T1000 (cell line): ENCODE measurements around the gene TCF3.
A peak's percentile ranks its signal among the peaks of the same experiment; 100 is the strongest.

Source experiments
- DNase-seq: peaks from one replicate; lab custom pipeline; 2025; ENCODE audit warnings: mixed read lengths; lab: John Stamatoyannopoulos, UW

Gene TCF3

DNA sequence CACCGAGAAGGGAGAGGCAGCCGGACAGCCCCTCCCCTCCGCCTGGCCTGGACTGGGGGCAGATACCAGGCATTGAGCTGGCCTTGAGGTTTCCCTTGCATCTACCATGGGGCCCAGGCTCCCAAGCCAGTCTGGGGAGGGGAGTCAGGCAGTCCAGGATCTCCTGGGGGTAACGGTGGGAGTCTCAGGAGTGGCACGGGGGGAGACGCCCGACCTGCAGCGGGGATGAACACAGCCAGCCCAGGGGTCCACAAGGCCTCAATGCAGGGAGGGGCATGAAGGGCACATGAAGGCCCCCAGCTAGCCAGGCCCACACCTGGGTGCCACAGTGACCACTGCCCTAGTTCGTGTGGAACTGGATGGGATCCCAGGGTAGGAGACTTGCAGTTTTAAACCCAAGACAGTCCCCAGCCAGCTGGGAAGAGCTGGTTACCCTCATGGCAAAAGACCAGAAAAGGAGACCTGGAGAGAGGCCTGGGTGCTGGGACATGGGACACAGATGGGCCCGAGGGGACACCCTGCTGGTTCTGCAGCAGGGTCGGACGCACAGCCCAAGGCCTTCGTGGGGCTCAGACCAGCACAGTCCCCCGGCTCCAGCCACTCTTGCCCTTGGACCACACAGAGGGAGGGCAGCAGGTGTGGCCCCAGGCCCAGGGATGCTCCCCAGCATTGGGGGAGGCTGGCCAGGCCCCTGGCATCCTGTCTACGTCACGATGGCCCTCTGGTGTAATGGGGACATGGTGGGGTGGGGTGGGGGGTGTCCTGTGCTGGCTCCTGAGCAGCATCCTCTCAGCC is 42.5 kb downstream of the TCF3 start:
- DNase-seq, result no peak

DNA sequence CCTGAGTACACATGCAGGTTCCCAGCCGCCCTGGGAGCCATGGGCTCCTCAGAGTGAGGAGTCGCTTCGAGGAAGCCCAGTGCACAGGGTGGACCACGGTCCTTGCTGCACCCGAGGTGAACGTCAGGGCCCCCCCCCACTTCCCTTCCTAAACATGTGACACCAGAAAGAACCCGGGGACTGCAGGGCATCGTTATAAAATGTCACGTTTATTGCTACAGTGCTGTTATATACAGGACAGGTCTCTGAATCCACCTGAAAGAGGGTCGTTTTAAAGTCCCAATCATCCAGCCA is 43.4 kb downstream of the TCF3 start:
- DNase-seq, result no peak

DNA sequence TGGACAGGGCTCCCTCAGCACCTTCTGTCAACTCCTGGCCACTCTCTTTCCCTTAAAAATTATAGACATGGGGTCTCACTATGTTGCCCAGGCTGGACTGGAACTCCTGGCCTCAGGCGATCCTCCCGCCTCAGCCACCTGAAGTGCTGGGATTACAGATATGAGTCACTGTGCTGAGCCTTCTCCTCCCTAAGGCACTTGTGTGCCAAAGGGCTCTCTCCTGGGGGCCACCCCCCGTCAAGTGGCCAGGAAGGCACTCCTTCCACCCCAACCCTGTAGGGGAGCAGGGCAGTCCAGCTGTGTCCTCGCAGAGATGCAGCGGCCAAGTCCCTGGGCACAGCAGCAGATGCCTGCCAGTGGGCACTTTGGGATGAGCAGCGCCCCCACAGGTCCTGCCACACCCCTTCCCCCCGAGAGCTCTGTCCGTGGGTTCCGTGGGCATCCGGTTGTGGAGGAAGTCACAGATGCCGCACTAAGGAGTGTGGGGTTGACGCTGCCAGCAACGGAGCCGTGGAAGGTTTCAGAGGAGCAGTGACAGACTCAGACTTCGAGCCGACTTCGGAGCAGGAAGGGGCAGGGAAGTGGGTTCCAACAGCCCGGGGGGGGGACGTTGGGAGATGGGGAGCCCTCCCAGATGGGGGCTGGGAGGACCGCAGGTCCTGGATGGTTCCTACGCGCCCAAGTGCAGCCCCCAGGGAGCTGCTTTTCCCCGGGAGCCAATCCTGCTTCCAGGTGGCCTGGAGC is 43.9 kb downstream of the TCF3 start:
- DNase-seq, result peak; percentile 60

DNA sequence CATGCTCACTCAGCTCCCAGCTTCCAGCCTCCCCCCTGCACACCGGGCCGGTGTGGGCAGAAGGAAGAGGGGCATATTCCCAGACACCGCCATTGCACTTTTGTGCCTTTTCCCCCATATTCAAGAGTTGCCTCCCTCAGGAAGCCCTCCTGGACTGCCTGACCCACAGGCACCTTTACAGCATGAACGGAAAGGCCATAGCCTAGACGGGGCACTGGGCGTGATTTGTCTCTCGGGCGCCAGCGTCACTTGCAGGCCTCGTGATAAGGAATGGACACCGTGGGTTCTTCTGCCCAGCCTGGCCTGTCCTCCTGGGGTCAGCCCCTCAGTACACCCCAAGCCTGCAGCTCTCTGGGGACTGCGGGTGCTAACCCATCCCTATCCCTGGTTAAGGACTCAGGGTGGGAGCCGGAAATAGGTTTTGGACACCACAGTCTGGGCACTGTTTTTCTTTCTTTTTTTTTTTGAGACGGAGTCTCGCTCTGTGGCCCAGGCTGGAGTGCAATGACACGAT is 46.2 kb downstream of the TCF3 start:
- DNase-seq, result no peak

DNA sequence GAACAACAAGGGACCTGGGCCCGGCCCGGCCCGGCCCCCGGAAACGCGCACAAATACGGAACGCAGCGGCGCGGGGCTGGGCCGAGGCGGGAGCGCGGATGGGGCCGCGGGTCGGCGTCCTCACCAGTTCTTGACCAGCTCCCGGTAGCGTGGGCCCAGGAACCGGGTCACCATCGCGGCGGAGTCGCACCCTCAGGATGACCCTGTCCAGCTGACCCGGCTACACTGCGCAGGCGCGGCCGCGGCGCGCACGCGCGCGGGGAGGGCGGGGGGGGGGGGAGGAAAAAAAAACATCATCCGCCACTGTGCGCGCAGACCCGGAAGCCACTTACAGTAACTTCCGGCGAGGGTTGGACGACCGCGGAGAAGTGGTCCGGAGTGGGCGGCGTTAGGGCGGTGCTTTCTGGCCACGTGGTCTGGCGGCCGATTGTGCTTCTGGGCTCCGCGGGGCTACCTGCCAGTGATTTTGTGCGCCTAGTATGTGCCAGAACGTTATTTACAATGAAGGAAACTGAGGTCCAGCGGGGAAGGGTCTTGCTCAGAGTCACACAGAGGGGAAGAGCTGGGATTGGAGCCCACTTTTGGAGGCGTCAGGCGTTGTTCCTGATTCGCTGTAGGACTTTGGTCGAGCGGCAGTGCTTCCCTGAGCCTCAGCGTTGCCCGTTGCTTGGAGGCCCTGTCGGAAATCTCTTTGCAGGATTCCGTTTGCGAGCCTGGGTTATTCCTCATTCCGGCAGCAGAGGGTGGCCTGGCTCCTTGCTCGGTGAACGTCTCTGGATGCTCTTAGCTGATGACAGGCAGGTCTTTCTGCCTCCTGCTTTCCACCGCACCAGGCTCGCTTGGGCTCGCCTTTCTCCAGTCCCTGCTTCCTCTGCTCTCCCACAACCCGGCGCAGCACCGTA is 46.9 kb downstream of the TCF3 start, which contains the start of gene UQCR11:
Gene UQCR11, minus strand, starts transcription at position 227 of the 902 bp plus-strand sequence. Its CDS starts 53 bp downstream, at position 174.
- peak; percentile 93 for DNase-seq

DNA sequence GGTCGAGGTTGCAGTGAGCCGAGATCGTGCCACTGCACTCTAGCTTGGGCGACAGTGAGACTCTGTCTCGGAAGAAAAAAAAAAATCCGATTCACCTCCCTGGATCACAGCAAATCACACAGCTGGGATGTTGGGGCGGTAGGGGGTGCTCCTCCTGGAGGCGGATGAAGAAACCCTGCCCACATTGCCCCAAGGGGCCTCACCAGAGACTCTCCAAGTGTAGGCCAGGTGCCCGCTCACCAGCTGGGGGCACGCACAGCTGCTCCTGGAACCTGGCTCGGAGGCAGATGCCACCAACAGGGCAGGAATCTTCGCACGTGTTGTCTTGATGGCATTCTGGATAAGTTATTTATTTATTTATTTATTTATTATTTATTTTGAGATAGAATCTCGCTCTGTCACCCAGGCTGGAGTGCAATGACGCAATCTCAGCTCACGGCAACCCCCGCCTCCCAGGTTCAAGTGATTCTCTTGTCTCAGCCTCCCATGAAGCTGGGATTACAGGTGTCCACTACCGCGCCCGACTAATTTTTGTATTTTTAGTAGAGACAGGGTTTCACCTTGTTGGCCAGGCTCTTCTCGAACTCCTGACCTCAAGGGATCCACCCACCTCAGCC is 50.2 kb downstream of the TCF3 start:
- DNase-seq, result no peak

DNA sequence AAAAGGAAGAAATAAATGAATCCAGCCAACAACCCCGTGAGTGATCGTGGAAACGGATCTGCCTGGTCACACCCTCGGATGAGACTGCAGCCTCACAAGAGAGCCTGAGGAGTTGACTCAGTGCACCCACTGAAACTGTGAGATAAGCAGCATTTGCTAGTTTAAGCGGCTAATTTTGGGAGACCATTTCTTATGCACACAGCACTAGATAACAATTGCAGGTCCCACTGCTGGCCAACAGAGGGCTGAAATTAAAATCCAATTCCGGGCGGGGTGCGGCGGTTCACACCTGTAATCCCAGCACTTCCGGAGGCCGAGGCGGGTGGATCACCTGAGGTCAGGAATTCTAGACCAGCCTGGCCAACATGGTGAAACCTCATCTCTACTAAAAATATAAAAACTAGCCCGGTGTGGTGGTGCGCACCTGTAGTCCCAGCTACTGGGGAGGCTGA is 50.8 kb downstream of the TCF3 start:
- DNase-seq, result no peak

DNA sequence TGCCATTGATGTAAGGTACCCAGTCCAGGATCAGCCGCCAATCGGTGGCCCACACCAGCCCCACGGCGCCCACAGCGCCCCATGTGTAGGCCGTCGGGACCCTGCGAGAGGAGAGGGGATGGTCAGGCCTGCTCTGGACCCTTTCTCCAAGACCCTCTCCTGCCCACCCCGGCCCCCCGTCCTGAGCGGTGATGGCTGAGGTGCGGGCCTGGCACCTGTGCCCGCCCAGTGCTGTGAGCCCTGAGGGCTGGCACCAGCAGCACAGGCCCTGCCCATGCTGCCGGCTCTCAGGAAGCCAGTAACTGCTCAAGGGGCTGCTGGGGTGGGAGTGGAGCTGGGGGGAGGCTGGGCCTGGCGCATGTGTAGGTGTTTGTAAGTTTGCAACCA is 53.0 kb downstream of the TCF3 start:
- no peak for DNase-seq

DNA sequence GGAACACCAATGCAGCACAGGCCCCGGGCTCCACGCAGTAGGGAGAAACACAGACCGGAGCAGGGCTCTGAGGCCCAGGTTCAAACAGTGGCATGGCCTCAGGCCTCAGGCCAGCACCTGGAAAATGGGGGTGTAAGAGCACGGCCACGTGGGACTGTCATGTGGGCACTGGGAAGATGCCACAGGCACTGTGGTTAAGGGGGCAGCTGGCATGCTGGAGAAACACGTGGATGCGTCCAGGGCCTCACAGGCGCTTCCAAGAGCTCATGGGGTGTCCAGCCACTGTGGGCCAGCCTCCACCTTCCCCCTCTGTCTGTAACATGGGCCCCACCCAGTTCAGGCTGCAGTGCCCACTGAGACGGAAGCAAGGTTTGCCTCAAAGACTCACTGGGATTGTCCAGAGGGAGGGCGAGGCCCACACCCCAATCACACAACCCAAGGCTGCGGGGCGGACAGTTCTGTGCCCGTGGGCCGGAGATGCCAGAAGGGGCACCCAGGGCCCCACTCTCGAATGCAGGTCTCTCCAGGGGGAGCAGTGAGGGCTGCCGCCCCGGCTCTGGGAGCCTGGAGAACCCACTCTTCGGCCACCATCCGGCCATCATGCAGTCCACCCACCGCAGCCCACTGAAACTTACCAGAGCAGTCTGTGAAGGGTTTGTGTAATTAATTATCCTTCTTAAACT is 53.5 kb downstream of the TCF3 start:
- no peak for DNase-seq

DNA sequence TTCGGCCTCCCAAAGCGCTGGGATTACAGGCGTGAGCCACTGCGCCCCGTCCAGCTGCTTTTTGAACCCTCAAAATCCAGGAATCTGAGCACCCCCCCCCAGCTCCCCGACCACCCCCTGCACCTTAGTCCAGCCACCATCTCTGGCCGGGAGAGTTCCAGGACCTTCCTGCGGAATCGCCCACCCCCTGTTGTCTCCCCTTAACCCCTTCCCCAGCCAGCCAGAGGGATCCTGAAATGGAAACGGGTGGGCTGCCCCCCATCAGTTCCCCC is 59.0 kb downstream of the TCF3 start:
- DNase-seq, result no peak

DNA sequence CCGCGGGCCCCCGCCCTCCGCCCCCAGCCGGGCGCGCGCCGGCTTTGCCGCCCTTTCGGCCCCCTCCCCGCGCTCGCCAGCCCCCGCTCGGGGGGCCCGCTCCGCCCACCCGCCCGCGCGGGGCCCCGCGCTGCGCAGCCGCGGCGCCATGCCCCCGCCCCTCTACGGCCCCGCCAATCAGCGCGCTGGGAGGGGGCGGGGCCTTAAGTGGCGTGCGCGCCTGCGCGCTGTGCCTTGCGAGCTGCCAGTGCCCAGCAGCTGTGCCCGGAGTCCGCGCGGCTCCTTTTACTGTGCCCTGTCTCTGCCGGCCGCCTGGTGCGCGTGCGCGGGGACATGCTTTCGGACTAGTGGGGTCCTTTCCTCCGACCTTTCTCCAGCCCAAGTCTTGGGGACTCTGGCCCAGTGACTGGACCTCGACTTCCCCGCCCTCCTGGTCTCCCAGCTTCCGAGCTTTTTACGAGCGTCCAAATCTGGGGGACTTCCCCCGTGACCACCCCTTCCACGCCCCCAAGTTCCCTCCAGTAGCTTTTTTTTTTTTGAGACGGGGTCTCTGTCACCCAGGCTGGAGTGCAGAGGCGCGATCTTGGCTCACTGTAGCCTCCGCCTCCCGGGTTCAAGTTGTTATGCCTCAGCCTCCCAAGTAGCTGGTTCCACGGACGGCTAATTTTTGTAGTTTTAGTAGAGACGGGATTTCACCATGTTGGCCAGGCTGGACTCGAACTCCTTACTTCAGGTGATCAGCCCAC is 59.5 kb downstream of the TCF3 start, which contains the start of gene MBD3:
Gene MBD3, minus strand, starts transcription at position 111 of the 746 bp plus-strand sequence. CDS start 234 bp downstream, outside the sequence.
- DNase-seq, result peak; percentile 93

DNA sequence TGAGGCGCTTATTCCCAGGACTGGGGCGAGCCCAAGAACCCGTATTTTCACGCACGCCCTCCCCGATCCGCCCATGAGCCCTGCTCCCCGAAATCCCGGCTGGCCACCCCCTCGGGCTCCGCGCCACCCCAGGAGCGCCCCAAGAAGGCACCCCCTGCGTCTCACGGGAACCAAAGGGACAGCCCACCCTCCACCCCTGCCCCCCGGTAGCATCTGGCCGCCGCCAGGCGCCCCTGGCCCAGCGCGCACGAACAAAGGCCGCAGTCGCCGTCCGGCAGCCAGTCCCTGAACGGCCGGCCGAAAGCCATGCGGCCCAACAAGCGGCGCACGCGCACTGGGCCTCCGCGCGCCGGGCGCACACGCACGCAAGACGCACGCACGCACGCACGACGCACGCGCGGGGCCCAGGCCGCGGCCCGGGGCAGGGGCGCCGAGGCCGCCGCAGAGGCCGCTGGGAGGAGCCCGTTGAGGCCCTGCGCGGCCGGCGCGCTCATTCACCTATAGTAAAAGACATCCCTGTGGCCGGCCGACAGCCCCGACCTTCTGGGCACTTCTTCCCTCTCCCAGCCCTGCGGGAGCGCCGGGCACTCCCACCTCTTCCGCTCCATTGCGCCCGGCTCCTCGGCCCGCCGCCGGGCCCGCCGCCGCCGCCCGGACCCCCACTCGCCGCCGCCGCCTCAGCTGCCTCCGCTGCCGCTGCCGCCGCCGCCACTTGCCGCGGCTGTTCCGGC is 60.2 kb downstream of the TCF3 start:
- DNase-seq, result peak; percentile 87

DNA sequence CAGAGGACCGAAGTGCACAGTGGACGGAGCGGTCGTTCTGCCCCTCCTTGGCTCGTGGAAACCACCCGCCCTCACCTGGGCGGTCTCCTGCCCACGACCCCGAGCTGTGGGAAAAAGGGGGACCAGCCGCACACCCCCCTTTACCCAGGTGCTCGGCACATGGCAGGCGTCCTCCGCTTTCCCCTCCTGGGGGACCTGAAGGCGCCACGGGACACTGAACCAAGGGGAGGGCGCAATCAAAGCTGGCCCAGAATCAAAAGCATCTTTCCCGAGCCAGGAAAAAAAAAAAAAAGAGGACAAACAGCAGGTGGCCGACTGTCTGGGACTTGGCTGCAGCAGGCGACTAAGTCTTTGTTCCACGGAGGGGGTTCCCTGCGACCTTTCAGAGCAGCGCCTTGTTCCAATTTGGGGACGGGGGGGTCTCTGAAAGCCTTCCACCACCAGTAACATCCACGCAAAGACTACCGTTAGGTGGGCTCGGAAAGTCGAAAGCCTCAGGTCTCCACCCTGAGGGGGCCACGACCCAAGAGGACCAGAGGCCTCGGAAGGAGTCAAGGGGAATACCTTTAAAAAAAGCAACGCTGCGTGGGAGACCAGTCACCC is 60.9 kb downstream of the TCF3 start:
- DNase-seq, result no peak

DNA sequence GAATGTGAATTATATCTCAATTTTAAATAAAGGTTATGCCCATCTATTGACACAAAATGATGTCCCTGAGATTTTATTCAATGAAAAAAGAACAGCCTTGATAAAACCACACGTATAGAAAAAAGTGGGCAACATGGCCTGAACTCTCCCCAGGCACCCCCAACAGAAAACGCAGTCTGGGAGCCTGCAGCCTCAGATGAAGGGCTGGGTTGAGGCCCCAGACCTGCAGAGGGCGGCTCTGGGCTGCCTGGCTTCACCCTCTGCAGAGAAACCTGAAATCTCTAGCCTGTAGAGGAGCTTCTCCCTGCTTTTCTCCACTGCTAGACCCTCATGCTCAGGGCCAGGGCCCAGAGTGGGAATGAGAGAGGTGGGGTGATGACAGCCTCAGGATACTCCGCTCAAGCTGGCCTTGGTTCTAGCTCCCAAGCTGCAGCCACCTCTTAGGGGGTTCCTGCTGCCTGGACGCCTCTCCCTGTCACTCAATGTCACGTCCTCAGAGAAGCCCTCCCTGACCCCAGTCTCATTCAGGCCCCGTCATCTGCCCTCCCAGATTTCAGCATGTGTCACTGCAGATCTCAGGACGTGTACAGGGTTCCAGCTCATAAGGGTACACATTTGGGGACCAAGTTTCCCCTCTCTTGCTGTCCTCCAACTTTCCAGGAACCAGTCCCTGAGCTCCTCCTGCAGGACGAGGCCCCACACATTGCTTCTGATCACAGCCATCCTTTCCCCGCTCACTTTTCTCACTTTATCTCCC is 61.6 kb downstream of the TCF3 start:
- DNase-seq, result no peak

DNA sequence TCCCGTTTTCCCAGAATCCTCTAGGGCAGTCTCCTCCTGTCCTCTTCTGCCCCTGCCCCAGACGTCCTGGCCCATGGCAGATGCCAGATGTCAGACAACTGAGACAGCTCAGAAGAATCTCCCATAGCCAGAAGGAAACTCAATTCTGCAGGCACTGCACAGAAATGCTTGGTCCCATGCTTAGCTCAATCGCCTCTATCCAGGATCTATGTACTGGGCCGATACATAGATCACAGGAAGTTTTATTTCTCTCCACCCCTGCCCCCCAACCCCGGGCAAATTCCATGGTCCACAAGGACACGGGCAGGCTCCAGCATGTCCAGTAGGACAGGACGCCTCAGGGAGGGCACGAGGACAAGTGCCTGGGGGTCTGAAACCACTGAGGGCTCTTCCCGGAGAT is 64.5 kb downstream of the TCF3 start:
- no peak for DNase-seq

DNA sequence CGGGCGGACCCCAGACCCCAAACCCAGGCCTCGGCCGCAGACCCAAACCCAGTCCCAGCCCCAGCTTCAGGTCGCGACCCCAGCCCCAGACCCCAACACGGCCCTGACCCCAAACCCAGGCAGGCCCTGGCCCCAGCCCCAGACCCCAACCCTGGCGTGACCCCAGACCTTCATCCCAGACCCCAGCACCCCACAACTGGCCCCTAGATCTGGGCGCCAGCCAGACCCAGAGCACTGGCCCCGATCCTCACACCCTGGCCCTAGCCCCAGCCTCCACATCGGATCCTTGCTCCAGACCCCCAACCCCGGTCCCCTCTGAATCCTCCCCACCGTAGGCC is 67.2 kb downstream of the TCF3 start:
- DNase-seq, result no peak

DNA sequence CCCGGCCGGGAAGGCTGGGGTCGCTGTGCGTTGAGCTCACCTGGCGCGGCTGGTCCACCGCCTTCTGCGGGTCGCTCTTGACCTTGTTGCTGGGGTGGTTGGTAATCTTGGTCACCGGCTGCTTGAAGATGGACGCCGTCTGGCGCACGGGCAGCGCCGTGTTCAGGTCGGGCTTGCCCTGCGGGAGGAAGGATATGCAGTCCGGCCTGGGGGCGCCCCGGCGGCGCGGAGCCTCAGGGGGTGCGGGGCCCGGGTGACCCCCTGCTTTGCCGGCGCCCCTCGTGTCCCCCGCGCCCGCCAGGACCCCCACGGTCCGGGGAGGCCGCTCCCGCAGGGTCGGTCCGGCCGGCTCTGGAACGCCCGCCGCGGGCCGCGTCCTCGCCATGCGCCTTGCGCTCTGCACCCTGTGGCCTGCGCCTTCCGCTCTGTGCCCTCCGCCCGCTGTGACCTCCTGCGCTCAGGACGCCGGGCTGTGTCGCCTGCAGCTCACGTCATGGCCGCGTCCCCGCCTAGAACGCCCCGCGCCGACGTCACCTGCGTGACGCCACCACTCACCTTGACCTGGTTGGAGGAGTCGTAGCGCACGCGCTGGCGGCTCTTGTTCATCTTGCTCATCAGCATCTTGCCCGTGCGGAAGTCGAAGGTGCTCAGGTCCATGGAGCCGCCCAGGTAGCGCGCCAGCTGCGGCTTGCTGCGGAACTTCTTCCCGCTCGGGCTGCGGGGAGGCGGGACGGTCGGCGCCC is 67.7 kb downstream of the TCF3 start:
- DNase-seq, result no peak

DNA sequence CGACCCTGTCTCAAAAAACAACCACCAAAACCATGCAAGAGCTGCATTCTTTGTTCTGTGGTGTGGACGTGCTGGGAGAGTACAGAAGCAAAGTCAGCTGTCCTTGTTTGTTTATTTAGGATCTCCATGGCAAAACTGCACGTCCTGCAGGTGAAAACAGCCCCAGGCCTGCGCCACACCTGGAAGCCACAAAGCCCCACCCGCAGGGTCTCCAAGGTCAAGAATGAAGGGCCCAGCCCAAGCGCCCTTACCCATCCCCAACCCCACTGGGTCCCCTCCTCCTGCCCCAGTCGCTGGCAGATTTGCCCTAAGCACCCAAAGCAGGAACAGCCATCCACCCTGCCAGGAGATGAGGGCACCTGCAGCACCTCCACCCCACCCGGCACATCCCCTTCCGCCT is 70.2 kb downstream of the TCF3 start:
- no peak for DNase-seq
